K562 (cell line): Measurements from ENCODE around the gene MMP17. TPM values are rescaled to one million over a fixed set of nuclear protein-coding genes. Genes with fewer than 3 reads are reported as not detected.
A peak's percentile ranks its signal among the peaks of the same experiment; 100 is the strongest.

Source experiments
- CBX1 ChIP-seq: sonication (generic); IDR thresholded peaks from 2 replicates; pipeline ENCODE4 v1.6.1; 2016; ENCODE audit warnings: antibody characterized with exemption, low read depth, mild to moderate bottlenecking
- CREB3 ChIP-seq: fragments of 450-650 bp; conservative IDR thresholded peaks from 2 replicates; pipeline ENCODE4 v1.6.1; 2016; ENCODE audit warnings: missing genetic modification characterization, low read depth, mild to moderate bottlenecking, missing compliant biosample characterization, moderate library complexity
- DMBX1 ChIP-seq: fragments of 250-450 bp; sonication (Bioruptor Pico); IDR thresholded peaks from 2 replicates; pipeline ENCODE4 v1.8.0; 2022; ENCODE audit warnings: inconsistent platforms, mild to moderate bottlenecking, moderate library complexity, borderline replicate concordance
- DNMT1 ChIP-seq: fragments of 450-650 bp; IDR thresholded peaks from 2 replicates; pipeline ENCODE4 v1.6.1; 2016; ENCODE audit warnings: antibody characterized with exemption, mild to moderate bottlenecking
- JUN ChIP-seq, 2 experiments: sonication (generic) in 1 of 2; formaldehyde crosslinking in 1 of 2; IDR thresholded peaks; 2 replicates each; pipeline versions ENCODE4 v1.6.1 to v1.8.0; 2012 to 2022; ENCODE audit warnings: borderline replicate concordance in 2 of 2, mild to moderate bottlenecking in 2 of 2, improper control_type of control experiment in 1 of 2, low read depth in 1 of 2, low read length in 1 of 2, missing genetic modification reagents in 1 of 2
- KDM1A ChIP-seq, 2 experiments: fragments of 450-650 bp; IDR thresholded peaks; 2 replicates each; pipeline ENCODE4 v1.6.1; 2016; ENCODE audit warnings: mild to moderate bottlenecking in 2 of 2
- MITF ChIP-seq: IDR thresholded peaks from 2 replicates; pipeline ENCODE4 v1.6.1; 2014; ENCODE audit warnings: antibody characterized with exemption
- RBM39 ChIP-seq: fragments of 200-400 bp; formaldehyde crosslinking; optimal IDR thresholded peaks from 2 replicates; pipeline ENCODE3; 2018; ENCODE audit warnings: low read depth, low read length
- RCOR1 ChIP-seq, 2 experiments: IDR thresholded peaks; 2 replicates each; pipeline ENCODE4 v1.6.1; 2012; ENCODE audit warnings: low read depth in 2 of 2, low read length in 2 of 2, borderline replicate concordance in 1 of 2, improper control_type of control experiment in 1 of 2
- RERE ChIP-seq: sonication (generic); formaldehyde crosslinking; IDR thresholded peaks from 2 replicates; pipeline ENCODE4 v1.8.0; 2023; ENCODE audit warnings: missing genetic modification reagents, mild to moderate bottlenecking, borderline replicate concordance
- SMARCA4 ChIP-seq: fragments of 450-650 bp; IDR thresholded peaks from 2 replicates; pipeline ENCODE4 v1.6.1; 2016
- XRCC4 ChIP-seq: IDR thresholded peaks from one replicate; pipeline ENCODE4 v1.6.1; 2011; ENCODE audit not compliant: insufficient read depth, insufficient read length; ENCODE audit errors: extremely low read depth
- ZBTB33 ChIP-seq: sonication (generic); formaldehyde crosslinking; IDR thresholded peaks from 2 replicates; pipeline ENCODE4 v1.8.1; 2023; ENCODE audit warnings: mild to moderate bottlenecking, missing genetic modification reagents
- ZKSCAN1 ChIP-seq: fragments of 150-350 bp; IDR thresholded peaks from 2 replicates; pipeline ENCODE4 v1.6.1; 2016; ENCODE audit warnings: low read depth, low read length
- ZNF696 ChIP-seq: fragments of 250-450 bp; sonication (Bioruptor Pico); conservative IDR thresholded peaks from 2 replicates; pipeline ENCODE4 v1.4.0; 2020; ENCODE audit warnings: mild to moderate bottlenecking, moderate library complexity
- polyA plus RNA-seq, 8 experiments: library from polyadenylated mRNA; depleted of rRNA in 4 of 8; stranded (reverse) in 5 of 8; unstranded in 3 of 8; fragments of >200 nt; fragmentation: Nextera tagmentation in 2 of 8; fragmentation: Illumina TruSeq in 1 of 8; extraction: Ambion mirVana in 2 of 8; extraction: Trizol in 1 of 8; gene quantifications; 2 replicates each; pipeline versions ENCODE4 v1.2.1 to v1.2.3, GENCODE V29; 2011 to 2014; ENCODE audit warnings: inconsistent platforms in 1 of 8, missing spikeins in 1 of 8
- total RNA-seq, 7 experiments: library from RNA; depleted of rRNA in 6 of 7; stranded (reverse); fragments of >200 nt in 6 of 7; fragmentation: Illumina TruSeq in 2 of 7; extraction: Trizol in 2 of 7; gene quantifications; 2 replicates each; pipeline versions ENCODE4 v1.2.1 to v1.2.3, GENCODE V29; 2011 to 2021; ENCODE audit warnings: low replicate concordance in 1 of 7

MMP17 gene
- total and polyA plus RNA-seq, 9 of the 15 experiments (the other 6 are each of a cell fraction or from before 2014, with no cell fraction given), result 1.1 to 21.2 (median 17.1) TPM; not detected in 2

GRCh38 chr12:131861261-131862083, 33.3 kb downstream of the MMP17 start (continued):
- TF ChIP-seq KDM1A (IDR thresholded peaks at IDR 0.05) (peak; percentile 33 to 48; a peak in 3 of 4 replicates), DMBX1 (no peak), RERE (CRISPR knock-in tag) (no peak), ZBTB33 (CRISPR knock-in tag) (peak; percentile 80; the same call in 1 of the 2 replicates), XRCC4 (no peak), DNMT1 (no peak), JUN (IDR thresholded peaks at IDR 0.05; ENCODE audit: borderline replicate concordance, low read depth, low read length) (no peak), JUN (CRISPR knock-in tag; IDR thresholded peaks at IDR 0.05; ENCODE audit: borderline replicate concordance) (0 out of 2 replicates have a peak, but pooled peaks have one; percentile 19), CREB3 (0 out of 2 replicates have a peak, but pooled peaks have one; percentile 13), RCOR1 (IDR thresholded peaks at IDR 0.05; ENCODE audit: borderline replicate concordance in 1 of 2, low read depth in 2 of 2, low read length in 2 of 2) (peak in 1 of 2 experiments; percentile 78; a peak in 2 of 4 replicates), RBM39 (no peak), MITF (no peak), SMARCA4 (no peak), ZNF696 (CRISPR knock-in tag) (no peak), CBX1 (peak; percentile 54; the same call in 1 of the 2 replicates), ZKSCAN1 (no peak)
